GM12878 (cell line): ENCODE results near the gene ZNF768. TPM values are rescaled to one million over a fixed set of nuclear protein-coding genes. Genes with fewer than 3 reads are reported as not detected.

ENCODE experiments used
- ATF7 ChIP-seq: fragments of 450-650 bp; IDR thresholded peaks from 2 replicates; pipeline ENCODE4 v1.6.1; 2016; ENCODE audit warnings: low read depth, mild to moderate bottlenecking
- BACH1 ChIP-seq: fragments of 450-650 bp; IDR thresholded peaks from 2 replicates; pipeline ENCODE4 v1.6.1; 2017; ENCODE audit warnings: mild to moderate bottlenecking, borderline replicate concordance
- EED ChIP-seq: sonication (generic); IDR thresholded peaks from 2 replicates; pipeline ENCODE4 v1.6.1; 2016; ENCODE audit warnings: antibody characterized with exemption, low read depth
- IRF4 ChIP-seq: IDR thresholded peaks from 2 replicates; pipeline ENCODE4 v1.6.1; 2011; ENCODE audit warnings: low read depth, low read length
- KLF5 ChIP-seq: fragments of 450-650 bp; IDR thresholded peaks from 2 replicates; pipeline ENCODE4 v1.6.1; 2014; ENCODE audit warnings: mild to moderate bottlenecking; ENCODE audit not compliant: partially characterized antibody
- LARP7 ChIP-seq: fragments of 450-650 bp; IDR thresholded peaks from 2 replicates; pipeline ENCODE4 v1.6.1; 2017; ENCODE audit warnings: mild to moderate bottlenecking
- MEF2A ChIP-seq: IDR thresholded peaks from 2 replicates; pipeline ENCODE4 v1.6.1; 2011; ENCODE audit warnings: low read depth, mild to moderate bottlenecking, low read length, moderate library complexity; ENCODE audit not compliant: insufficient read depth
- MEF2B ChIP-seq: fragments of 450-650 bp; IDR thresholded peaks from 2 replicates; pipeline ENCODE4 v1.6.1; 2018; ENCODE audit warnings: mild to moderate bottlenecking, moderate library complexity; ENCODE audit not compliant: partially characterized antibody, poor library complexity, severe bottlenecking
- MYB ChIP-seq: fragments of 150-350 bp; IDR thresholded peaks from 2 replicates; pipeline ENCODE4 v1.6.1; 2014; ENCODE audit warnings: mild to moderate bottlenecking, low read depth, low read length, borderline replicate concordance
- MYC ChIP-seq: IDR thresholded peaks from 2 replicates; pipeline ENCODE4 v1.6.1; 2011; ENCODE audit warnings: mild to moderate bottlenecking, low read length, moderate library complexity, inconsistent platforms; ENCODE audit not compliant: insufficient read depth, insufficient replicate concordance, insufficient read length, severe bottlenecking
- NBN ChIP-seq: fragments of 450-650 bp; IDR thresholded peaks from 2 replicates; pipeline ENCODE4 v1.6.1; 2016
- NR2C1 ChIP-seq: fragments of 450-650 bp; IDR thresholded peaks from 2 replicates; pipeline ENCODE4 v1.6.1; 2017; ENCODE audit warnings: antibody characterized with exemption, mild to moderate bottlenecking, moderate library complexity
- NR2F1 ChIP-seq: fragments of 450-650 bp; conservative IDR thresholded peaks from 2 replicates; pipeline ENCODE4 v1.6.1; 2017; ENCODE audit warnings: mild to moderate bottlenecking
- PAX5 ChIP-seq: IDR thresholded peaks from 2 replicates; pipeline ENCODE4 v1.6.1; 2011; ENCODE audit warnings: low read depth, low read length, borderline replicate concordance
- POLR2AphosphoS5 ChIP-seq: IDR thresholded peaks from 2 replicates; pipeline ENCODE4 v1.6.1; 2011; ENCODE audit warnings: mild to moderate bottlenecking, low read length, inconsistent platforms
- RELA ChIP-seq: fragments of 450-650 bp; IDR thresholded peaks from 2 replicates; pipeline ENCODE4 v1.8.0; 2014; ENCODE audit warnings: borderline replicate concordance; ENCODE audit not compliant: partially characterized antibody
- SIN3A ChIP-seq: IDR thresholded peaks from 2 replicates; pipeline ENCODE4 v1.6.1; 2012; ENCODE audit warnings: low read depth, low read length, improper control_type of control experiment
- SMAD5 ChIP-seq: IDR thresholded peaks from 2 replicates; pipeline ENCODE4 v1.6.1; 2016; ENCODE audit warnings: antibody characterized with exemption, low read depth
- SREBF1 ChIP-seq: IDR thresholded peaks from 2 replicates; pipeline ENCODE4 v1.6.1; 2012; ENCODE audit warnings: mild to moderate bottlenecking, low read length
- TARDBP ChIP-seq: IDR thresholded peaks from 2 replicates; pipeline ENCODE4 v1.6.1; 2016; ENCODE audit warnings: borderline replicate concordance
- TCF3 ChIP-seq: IDR thresholded peaks from 2 replicates; pipeline ENCODE4 v1.6.1; 2012; ENCODE audit warnings: low read depth, mild to moderate bottlenecking, low read length, borderline replicate concordance; ENCODE audit not compliant: insufficient read depth
- TCF7 ChIP-seq: IDR thresholded peaks from 2 replicates; pipeline ENCODE4 v1.6.1; 2014; ENCODE audit warnings: antibody characterized with exemption, borderline replicate concordance
- YY1 ChIP-seq: IDR thresholded peaks from 2 replicates; pipeline ENCODE4 v1.6.1; 2011; ENCODE audit warnings: low read depth, mild to moderate bottlenecking, low read length
- polyA plus RNA-seq, 11 experiments: library from polyadenylated mRNA; depleted of rRNA in 4 of 11; unstranded in 6 of 11; stranded (reverse) in 5 of 11; fragments of >200 nt; fragmentation: Nextera tagmentation in 4 of 11; fragmentation: Illumina TruSeq in 1 of 11; extraction: Ambion mirVana in 4 of 11; extraction: Trizol in 1 of 11; gene quantifications; 1 replicate in 1 of 11; 2 replicates in 10 of 11; pipeline versions ENCODE4 v1.2.1 to v1.2.3, GENCODE V29; 2011 to 2016; ENCODE audit warnings: inconsistent platforms in 2 of 11, missing spikeins in 2 of 11, low read depth in 1 of 11
- total RNA-seq, 4 experiments: library from RNA; depleted of rRNA in 3 of 4; stranded (reverse); fragments of >200 nt in 3 of 4; fragmentation: Illumina TruSeq in 1 of 4; extraction: Trizol in 1 of 4; gene quantifications; 2 replicates each; pipeline versions ENCODE4 v1.2.1 to v1.2.3, GENCODE V29; 2013 to 2021
- TF ChIP-seq, protein P1 (sequence below): fragments of 450-650 bp; IDR thresholded peaks from 2 replicates; pipeline ENCODE4 v1.6.1; 2017; ENCODE audit warnings: mild to moderate bottlenecking, moderate library complexity
- TF ChIP-seq, protein P2 (sequence below): fragments of 450-650 bp; IDR thresholded peaks from 2 replicates; pipeline ENCODE4 v1.6.1; 2016; ENCODE audit warnings: mild to moderate bottlenecking
- TF ChIP-seq, protein P3 (sequence below): fragments of 450-650 bp; IDR thresholded peaks from 2 replicates; pipeline ENCODE4 v1.6.1; 2016; ENCODE audit warnings: mild to moderate bottlenecking

The ZNF768 gene
- total and polyA plus RNA-seq, 10 of the 15 experiments (the other 5 are each of a cell fraction or from before 2014, with no cell fraction given) = 0.05 to 23.1 (median 9.1) TPM

DNA sequence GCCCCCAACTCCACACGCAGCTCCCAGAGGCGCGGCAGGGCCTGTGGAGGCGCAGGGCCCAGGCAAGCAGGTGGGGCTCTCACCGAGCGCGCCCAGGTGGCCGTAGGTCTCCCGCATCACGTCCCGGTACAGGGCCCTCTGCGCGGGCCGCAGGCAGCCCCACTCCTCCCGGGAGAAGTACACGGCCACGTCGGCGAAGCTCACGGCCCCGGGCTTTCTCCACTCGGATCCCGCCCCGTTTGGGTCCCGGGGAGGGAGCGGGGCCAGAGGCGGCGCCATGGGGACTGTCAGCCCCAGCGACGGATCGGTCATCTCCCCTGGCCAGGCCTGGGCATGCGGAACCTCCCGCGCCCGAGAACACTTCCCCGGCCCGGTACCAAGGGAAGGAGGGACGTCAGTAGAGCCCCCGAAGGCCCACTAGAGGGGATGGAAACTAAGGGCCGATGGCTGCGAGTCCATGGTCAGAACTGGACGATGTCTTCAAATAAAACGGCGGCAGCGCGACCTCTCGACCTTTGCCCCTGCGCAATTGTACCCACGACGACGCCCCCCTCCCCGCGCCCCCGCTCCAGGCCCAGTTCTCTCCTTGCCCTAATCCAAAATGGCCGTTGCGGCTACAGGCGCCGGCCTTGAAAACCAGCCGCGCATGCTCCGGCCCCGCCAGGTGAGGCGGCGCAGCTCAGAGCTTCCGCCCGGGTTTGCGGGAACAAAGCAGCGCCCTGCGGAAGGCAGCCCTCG is 8.2 kb upstream of the ZNF768 start, which contains the start of gene ZNF747 (continued):
- TF ChIP-seq, protein P1, sequence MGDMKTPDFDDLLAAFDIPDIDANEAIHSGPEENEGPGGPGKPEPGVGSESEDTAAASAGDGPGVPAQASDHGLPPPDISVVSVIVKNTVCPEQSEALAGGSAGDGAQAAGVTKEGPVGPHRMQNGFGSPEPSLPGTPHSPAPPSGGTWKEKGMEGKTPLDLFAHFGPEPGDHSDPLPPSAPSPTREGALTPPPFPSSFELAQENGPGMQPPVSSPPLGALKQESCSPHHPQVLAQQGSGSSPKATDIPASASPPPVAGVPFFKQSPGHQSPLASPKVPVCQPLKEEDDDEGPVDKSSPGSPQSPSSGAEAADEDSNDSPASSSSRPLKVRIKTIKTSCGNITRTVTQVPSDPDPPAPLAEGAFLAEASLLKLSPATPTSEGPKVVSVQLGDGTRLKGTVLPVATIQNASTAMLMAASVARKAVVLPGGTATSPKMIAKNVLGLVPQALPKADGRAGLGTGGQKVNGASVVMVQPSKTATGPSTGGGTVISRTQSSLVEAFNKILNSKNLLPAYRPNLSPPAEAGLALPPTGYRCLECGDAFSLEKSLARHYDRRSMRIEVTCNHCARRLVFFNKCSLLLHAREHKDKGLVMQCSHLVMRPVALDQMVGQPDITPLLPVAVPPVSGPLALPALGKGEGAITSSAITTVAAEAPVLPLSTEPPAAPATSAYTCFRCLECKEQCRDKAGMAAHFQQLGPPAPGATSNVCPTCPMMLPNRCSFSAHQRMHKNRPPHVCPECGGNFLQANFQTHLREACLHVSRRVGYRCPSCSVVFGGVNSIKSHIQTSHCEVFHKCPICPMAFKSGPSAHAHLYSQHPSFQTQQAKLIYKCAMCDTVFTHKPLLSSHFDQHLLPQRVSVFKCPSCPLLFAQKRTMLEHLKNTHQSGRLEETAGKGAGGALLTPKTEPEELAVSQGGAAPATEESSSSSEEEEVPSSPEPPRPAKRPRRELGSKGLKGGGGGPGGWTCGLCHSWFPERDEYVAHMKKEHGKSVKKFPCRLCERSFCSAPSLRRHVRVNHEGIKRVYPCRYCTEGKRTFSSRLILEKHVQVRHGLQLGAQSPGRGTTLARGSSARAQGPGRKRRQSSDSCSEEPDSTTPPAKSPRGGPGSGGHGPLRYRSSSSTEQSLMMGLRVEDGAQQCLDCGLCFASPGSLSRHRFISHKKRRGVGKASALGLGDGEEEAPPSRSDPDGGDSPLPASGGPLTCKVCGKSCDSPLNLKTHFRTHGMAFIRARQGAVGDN = peak; percentile 63
- TF ChIP-seq NR2C1 (peak; percentile 97), SMAD5 (no peak), TARDBP (peak; percentile 80; the same call in 1 of the 2 replicates), PAX5 (0 out of 2 replicates have a peak, but pooled peaks have one; percentile 18), IRF4 (0 out of 2 replicates have a peak, but pooled peaks have one; percentile 14), BACH1 (0 out of 2 replicates have a peak, but pooled peaks have one; percentile 60), YY1 (peak; percentile 100), NBN (peak; percentile 36; the same call in 1 of the 2 replicates), ATF7 (no peak), TCF7 (peak; percentile 21; the same call in 1 of the 2 replicates), MEF2A (0 out of 2 replicates have a peak, but pooled peaks have one; percentile 25), SREBF1 (0 out of 2 replicates have a peak, but pooled peaks have one; percentile 47), MYC (no peak), MYB (no peak), NR2F1 (peak; percentile 96), EED (peak; percentile 5; the same call in 1 of the 2 replicates), LARP7 (peak; percentile 93), POLR2AphosphoS5 (peak; percentile 5; the same call in 1 of the 2 replicates), RELA (peak; percentile 20), TCF3 (0 out of 2 replicates have a peak, but pooled peaks have one; percentile 34), KLF5 (no peak), SIN3A (peak; percentile 57), MEF2B (no peak)
- TF ChIP-seq, protein P2, sequence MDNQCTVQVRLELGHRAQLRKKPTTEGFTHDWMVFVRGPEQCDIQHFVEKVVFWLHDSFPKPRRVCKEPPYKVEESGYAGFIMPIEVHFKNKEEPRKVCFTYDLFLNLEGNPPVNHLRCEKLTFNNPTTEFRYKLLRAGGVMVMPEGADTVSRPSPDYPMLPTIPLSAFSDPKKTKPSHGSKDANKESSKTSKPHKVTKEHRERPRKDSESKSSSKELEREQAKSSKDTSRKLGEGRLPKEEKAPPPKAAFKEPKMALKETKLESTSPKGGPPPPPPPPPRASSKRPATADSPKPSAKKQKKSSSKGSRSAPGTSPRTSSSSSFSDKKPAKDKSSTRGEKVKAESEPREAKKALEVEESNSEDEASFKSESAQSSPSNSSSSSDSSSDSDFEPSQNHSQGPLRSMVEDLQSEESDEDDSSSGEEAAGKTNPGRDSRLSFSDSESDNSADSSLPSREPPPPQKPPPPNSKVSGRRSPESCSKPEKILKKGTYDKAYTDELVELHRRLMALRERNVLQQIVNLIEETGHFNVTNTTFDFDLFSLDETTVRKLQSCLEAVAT = peak; percentile 97
- TF ChIP-seq, protein P3, sequence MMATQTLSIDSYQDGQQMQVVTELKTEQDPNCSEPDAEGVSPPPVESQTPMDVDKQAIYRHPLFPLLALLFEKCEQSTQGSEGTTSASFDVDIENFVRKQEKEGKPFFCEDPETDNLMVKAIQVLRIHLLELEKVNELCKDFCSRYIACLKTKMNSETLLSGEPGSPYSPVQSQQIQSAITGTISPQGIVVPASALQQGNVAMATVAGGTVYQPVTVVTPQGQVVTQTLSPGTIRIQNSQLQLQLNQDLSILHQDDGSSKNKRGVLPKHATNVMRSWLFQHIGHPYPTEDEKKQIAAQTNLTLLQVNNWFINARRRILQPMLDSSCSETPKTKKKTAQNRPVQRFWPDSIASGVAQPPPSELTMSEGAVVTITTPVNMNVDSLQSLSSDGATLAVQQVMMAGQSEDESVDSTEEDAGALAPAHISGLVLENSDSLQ = peak; percentile 21; the same call in 1 of the 2 replicates
